Transverse colon (tissue), 3 donors: ENCODE measurements around the gene CPA1.

Source experiments
- CTCF ChIP-seq, 5 experiments: fragments of 200-600 bp in 3 of 5; fragments of 450-650 bp in 2 of 5; sonication (generic) in 3 of 5; IDR thresholded peaks; 1 replicate in 2 of 5; 2 replicates in 3 of 5; pipeline ENCODE4 v1.5.1; 2016 to 2017; ENCODE audit warnings: antibody characterized with exemption in 5 of 5, inconsistent platforms in 3 of 5, mild to moderate bottlenecking in 2 of 5, moderate library complexity in 1 of 5
- POLR2A ChIP-seq: fragments of 450-650 bp; IDR thresholded peaks from one replicate; pipeline ENCODE4 v1.6.1; 2016; ENCODE audit warnings: antibody characterized with exemption, mild to moderate bottlenecking, moderate library complexity

GRCh38 chr7:130350945-130351790 lies 29.1 kb upstream of the CPA1 start:
- TF ChIP-seq CTCF (IDR thresholded peaks at IDR 0.05) (no peak), POLR2A (no peak)
